ENCODE results near the gene BMP4.

GRCh38 chr14:53908416-53908815 is 48.2 kb downstream of the BMP4 start:
- TF ChIP-seq, protein P1, sequence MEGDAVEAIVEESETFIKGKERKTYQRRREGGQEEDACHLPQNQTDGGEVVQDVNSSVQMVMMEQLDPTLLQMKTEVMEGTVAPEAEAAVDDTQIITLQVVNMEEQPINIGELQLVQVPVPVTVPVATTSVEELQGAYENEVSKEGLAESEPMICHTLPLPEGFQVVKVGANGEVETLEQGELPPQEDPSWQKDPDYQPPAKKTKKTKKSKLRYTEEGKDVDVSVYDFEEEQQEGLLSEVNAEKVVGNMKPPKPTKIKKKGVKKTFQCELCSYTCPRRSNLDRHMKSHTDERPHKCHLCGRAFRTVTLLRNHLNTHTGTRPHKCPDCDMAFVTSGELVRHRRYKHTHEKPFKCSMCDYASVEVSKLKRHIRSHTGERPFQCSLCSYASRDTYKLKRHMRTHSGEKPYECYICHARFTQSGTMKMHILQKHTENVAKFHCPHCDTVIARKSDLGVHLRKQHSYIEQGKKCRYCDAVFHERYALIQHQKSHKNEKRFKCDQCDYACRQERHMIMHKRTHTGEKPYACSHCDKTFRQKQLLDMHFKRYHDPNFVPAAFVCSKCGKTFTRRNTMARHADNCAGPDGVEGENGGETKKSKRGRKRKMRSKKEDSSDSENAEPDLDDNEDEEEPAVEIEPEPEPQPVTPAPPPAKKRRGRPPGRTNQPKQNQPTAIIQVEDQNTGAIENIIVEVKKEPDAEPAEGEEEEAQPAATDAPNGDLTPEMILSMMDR (IDR thresholded peaks at IDR 0.05): no peak
- TF ChIP-seq POLR2A (IDR thresholded peaks at IDR 0.05): no peak
